ENCODE data around the gene DAPL1. TPM values are rescaled to one million over a fixed set of nuclear protein-coding genes. Genes with fewer than 3 reads are reported as not detected.
A peak's percentile ranks its signal among the peaks of the same experiment; 100 is the strongest.

DAPL1 gene
- polyA plus RNA-seq, 1 donor from 2014 or later: 4.2 TPM

GRCh38 chr2:158773121-158773520 is 22.0 kb upstream of the DAPL1 start:
- Histone ChIP-seq H3K9me3 (ENCODE audit: low read length) (no peaks in the 10 kb centered on the region), H3K36me3 (ENCODE audit: insufficient read depth, low read length) (no peaks in the 10 kb centered on the region), H3K4me2 (ENCODE audit: low read length) (no peak overlapping the region), H3K27me3 (ENCODE audit: insufficient read depth, low read depth, low read length) (no peaks in the 10 kb centered on the region), H3K79me2 (replicated peaks; ENCODE audit: insufficient read depth, low read length) (no peaks in the 10 kb centered on the region), H3K27ac (ENCODE audit: low read length) (no peak overlapping the region), H4K20me1 (ENCODE audit: insufficient read depth) (no peaks in the 10 kb centered on the region), H3K9me2 (ENCODE audit: insufficient read depth, low read length) (no peaks in the 10 kb centered on the region), H2AFZ (ENCODE audit: low read depth, low read length) (no peak overlapping the region), H3F3A (ENCODE audit: insufficient read depth, low read length, poor library complexity, severe bottlenecking) (no peaks in the 10 kb centered on the region), H3K4me3 (ENCODE audit: low read length) (no peak overlapping the region), H3K9ac (ENCODE audit: low read length) (no peak overlapping the region)
- TF ChIP-seq CTCF (IDR thresholded peaks at IDR 0.05; ENCODE audit: poor library complexity, severe bottlenecking) (no peak), EP300 (conservative IDR thresholded peaks at IDR 0.05; ENCODE audit: poor library complexity, severe bottlenecking) (no peak), EZH2 (IDR thresholded peaks at IDR 0.05; ENCODE audit: borderline replicate concordance, insufficient read depth, low read length, poor library complexity, severe bottlenecking) (no peak), MXI1 (conservative IDR thresholded peaks at IDR 0.05; ENCODE audit: poor library complexity, severe bottlenecking) (no peak), TAF1 (IDR thresholded peaks at IDR 0.05; ENCODE audit: low read depth) (no peak), SMC3 (conservative IDR thresholded peaks at IDR 0.05; ENCODE audit: poor library complexity) (no peak), RAD21 (conservative IDR thresholded peaks at IDR 0.05) (no peak), POLR2AphosphoS5 (IDR thresholded peaks at IDR 0.05) (no peak)
- TF ChIP-seq, protein P1, sequence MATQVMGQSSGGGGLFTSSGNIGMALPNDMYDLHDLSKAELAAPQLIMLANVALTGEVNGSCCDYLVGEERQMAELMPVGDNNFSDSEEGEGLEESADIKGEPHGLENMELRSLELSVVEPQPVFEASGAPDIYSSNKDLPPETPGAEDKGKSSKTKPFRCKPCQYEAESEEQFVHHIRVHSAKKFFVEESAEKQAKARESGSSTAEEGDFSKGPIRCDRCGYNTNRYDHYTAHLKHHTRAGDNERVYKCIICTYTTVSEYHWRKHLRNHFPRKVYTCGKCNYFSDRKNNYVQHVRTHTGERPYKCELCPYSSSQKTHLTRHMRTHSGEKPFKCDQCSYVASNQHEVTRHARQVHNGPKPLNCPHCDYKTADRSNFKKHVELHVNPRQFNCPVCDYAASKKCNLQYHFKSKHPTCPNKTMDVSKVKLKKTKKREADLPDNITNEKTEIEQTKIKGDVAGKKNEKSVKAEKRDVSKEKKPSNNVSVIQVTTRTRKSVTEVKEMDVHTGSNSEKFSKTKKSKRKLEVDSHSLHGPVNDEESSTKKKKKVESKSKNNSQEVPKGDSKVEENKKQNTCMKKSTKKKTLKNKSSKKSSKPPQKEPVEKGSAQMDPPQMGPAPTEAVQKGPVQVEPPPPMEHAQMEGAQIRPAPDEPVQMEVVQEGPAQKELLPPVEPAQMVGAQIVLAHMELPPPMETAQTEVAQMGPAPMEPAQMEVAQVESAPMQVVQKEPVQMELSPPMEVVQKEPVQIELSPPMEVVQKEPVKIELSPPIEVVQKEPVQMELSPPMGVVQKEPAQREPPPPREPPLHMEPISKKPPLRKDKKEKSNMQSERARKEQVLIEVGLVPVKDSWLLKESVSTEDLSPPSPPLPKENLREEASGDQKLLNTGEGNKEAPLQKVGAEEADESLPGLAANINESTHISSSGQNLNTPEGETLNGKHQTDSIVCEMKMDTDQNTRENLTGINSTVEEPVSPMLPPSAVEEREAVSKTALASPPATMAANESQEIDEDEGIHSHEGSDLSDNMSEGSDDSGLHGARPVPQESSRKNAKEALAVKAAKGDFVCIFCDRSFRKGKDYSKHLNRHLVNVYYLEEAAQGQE (IDR thresholded peaks at IDR 0.05; ENCODE audit: borderline replicate concordance): no peak

- peak overlapping the region; percentile 16 for H3K4me3 ChIP-seq (ENCODE audit: low read length)
- no peaks in the 10 kb centered on the region for H3K36me3 ChIP-seq (ENCODE audit: insufficient read depth, low read length)
- H2AFZ ChIP-seq (ENCODE audit: low read depth, low read length): peak overlapping the region; percentile 17
- H3F3A ChIP-seq (ENCODE audit: insufficient read depth, low read length, poor library complexity, severe bottlenecking): no peaks in the 10 kb centered on the region
- H3K9ac ChIP-seq (ENCODE audit: low read length): no peak overlapping the region
- TF ChIP-seq CTCF (IDR thresholded peaks at IDR 0.05; ENCODE audit: poor library complexity, severe bottlenecking) (no peak), EZH2 (IDR thresholded peaks at IDR 0.05; ENCODE audit: borderline replicate concordance, insufficient read depth, low read length, poor library complexity, severe bottlenecking) (no peak), EP300 (conservative IDR thresholded peaks at IDR 0.05; ENCODE audit: poor library complexity, severe bottlenecking) (peak; percentile 24), MXI1 (conservative IDR thresholded peaks at IDR 0.05; ENCODE audit: poor library complexity, severe bottlenecking) (no peak), POLR2AphosphoS5 (IDR thresholded peaks at IDR 0.05) (peak; percentile 34)
- TF ChIP-seq, protein P1 (IDR thresholded peaks at IDR 0.05; ENCODE audit: borderline replicate concordance): peak; percentile 36
- no peaks in the 10 kb centered on the region for H4K20me1 ChIP-seq (ENCODE audit: insufficient read depth)
- no peaks in the 10 kb centered on the region for H3K9me2 ChIP-seq (ENCODE audit: insufficient read depth, low read length)
- H3K27me3 ChIP-seq (ENCODE audit: insufficient read depth, low read depth, low read length): no peaks in the 10 kb centered on the region
- peak overlapping the region; percentile 3 for H3K4me2 ChIP-seq (ENCODE audit: low read length)
- no peaks in the 10 kb centered on the region for H3K79me2 ChIP-seq (replicated peaks; ENCODE audit: insufficient read depth, low read length)
- H3K9me3 ChIP-seq (ENCODE audit: low read length): no peaks in the 10 kb centered on the region
- H3K27ac ChIP-seq (ENCODE audit: low read length): peak overlapping the region; percentile 66
These were observed 20.4 kb upstream of the DAPL1 start for GRCh38 chr2:158774681-158775080.
